Subcutaneous abdominal adipose tissue (tissue), 5 donors: ENCODE data around the gene FAM193A.
"Not testable (repeated sequence)": the region's sequence is repeated elsewhere in the genome, so short reads cannot be mapped to it uniquely, and the experiment has no call there.

Experiments used
- H3K27ac ChIP-seq: one replicate; pipeline ENCODE4 v1.7.0; 2013; ENCODE audit warnings: low read depth, mild to moderate bottlenecking, inconsistent platforms, low read length, moderate library complexity
- H3K27me3 ChIP-seq, 5 donors: one replicate each; pipeline ENCODE4 v1.7.0; 2013; ENCODE audit warnings: low read length in 5 of 5, inconsistent platforms in 1 of 5; ENCODE audit not compliant: control insufficient read depth in 5 of 5, insufficient read depth in 4 of 5
- H3K36me3 ChIP-seq, 5 donors: one replicate each; pipeline ENCODE4 v1.7.0; 2013; ENCODE audit warnings: low read length in 5 of 5; ENCODE audit not compliant: control insufficient read depth in 5 of 5, insufficient read depth in 5 of 5
- H3K4me1 ChIP-seq, 5 donors: one replicate each; pipeline ENCODE4 v1.7.0; 2013; ENCODE audit warnings: low read length in 5 of 5, mild to moderate bottlenecking in 3 of 5, moderate library complexity in 1 of 5; ENCODE audit not compliant: control insufficient read depth in 5 of 5, insufficient read depth in 5 of 5
- H3K4me3 ChIP-seq, 5 donors: one replicate each; pipeline ENCODE4 v1.7.0; 2013; ENCODE audit warnings: low read length in 5 of 5, low read depth in 1 of 5
- H3K9ac ChIP-seq, 5 donors: one replicate each; pipeline ENCODE4 v1.7.0; 2013; ENCODE audit warnings: low read length in 5 of 5, mild to moderate bottlenecking in 4 of 5, moderate library complexity in 3 of 5
- H3K9me3 ChIP-seq, 5 donors: one replicate each; pipeline ENCODE4 v1.7.0; 2013; ENCODE audit warnings: low read length in 5 of 5; ENCODE audit not compliant: control insufficient read depth in 5 of 5
- donor health status: healthy.
- donor health status: healthy.
- donor health status: healthy.
- donor health status: healthy.
- donor health status: healthy.

FAM193A gene

GRCh38 chr4:2600878-2601277 lies 64.4 kb downstream of the FAM193A start:
- Histone ChIP-seq H3K4me1 (peaks cover 0 to 27% (median 16%) of the 10 kb centered on the region in 5 donors), H3K36me3 (peaks cover 0 to 20% (median 15%) of the 10 kb centered on the region in 5 donors), H3K27me3 (no peaks in the 10 kb centered on the region), H3K9me3 (no peaks in the 10 kb centered on the region), H3K4me3 (no peak overlapping the region), H3K9ac (no peak overlapping the region), H3K27ac (no peak overlapping the region)

GRCh38 chr4:2604614-2605013 lies 68.2 kb downstream of the FAM193A start:
- Histone ChIP-seq H3K36me3 (peaks cover 0 to 8% (median 7%) of the 10 kb centered on the region in 5 donors), H3K27me3 (no peaks in the 10 kb centered on the region), H3K4me1 (peaks cover 0 to 6% (median under 1%) of the 10 kb centered on the region in 5 donors), H3K4me3 (no peak overlapping the region), H3K27ac (no peak overlapping the region), H3K9ac (no peak overlapping the region), H3K9me3 (no peaks in the 10 kb centered on the region)

- Histone ChIP-seq H3K27me3 (no peaks in the 10 kb centered on the region), H3K4me1 (peaks cover 0 to 6% (median 0%) of the 10 kb centered on the region in 5 donors), H3K27ac (no peak overlapping the region), H3K36me3 (no peaks in the 10 kb centered on the region), H3K9me3 (no peaks in the 10 kb centered on the region), H3K9ac (no peak overlapping the region), H3K4me3 (no peak overlapping the region)
Measured at GRCh38 chr4:2606960-2607506, 70.6 kb downstream of the FAM193A start.

- peaks cover 0 to 6% (median 0%) of the 10 kb centered on the region in 5 donors for H3K4me1 ChIP-seq
- no peak overlapping the region for H3K9ac ChIP-seq
- no peaks in the 10 kb centered on the region for H3K27me3 ChIP-seq
- H3K4me3 ChIP-seq = no peak overlapping the region
- no peaks in the 10 kb centered on the region for H3K9me3 ChIP-seq
- no peaks in the 10 kb centered on the region for H3K36me3 ChIP-seq
- H3K27ac ChIP-seq = no peak overlapping the region
Measured at GRCh38 chr4:2607822-2608221, 71.4 kb downstream of the FAM193A start.

GRCh38 chr4:2608291-2608690 lies 71.8 kb downstream of the FAM193A start:
- H3K9ac ChIP-seq = no peak overlapping the region

GRCh38 chr4:2615821-2616220 lies 79.4 kb downstream of the FAM193A start:
- no peak overlapping the region for H3K27ac ChIP-seq
- H3K27me3 ChIP-seq = no peaks in the 10 kb centered on the region
- no peak overlapping the region for H3K4me3 ChIP-seq
- no peaks in the 10 kb centered on the region for H3K4me1 ChIP-seq
- no peaks in the 10 kb centered on the region for H3K9me3 ChIP-seq
- H3K9ac ChIP-seq = no peak overlapping the region
- H3K36me3 ChIP-seq = no peaks in the 10 kb centered on the region

More at GRCh38 chr4:2608291-2608690, 71.8 kb downstream of the FAM193A start:
- no peak overlapping the region for H3K4me3 ChIP-seq
- H3K27me3 ChIP-seq = no peaks in the 10 kb centered on the region
- H3K4me1 ChIP-seq = peaks cover 0 to 6% (median 0%) of the 10 kb centered on the region in 5 donors
- H3K9me3 ChIP-seq = no peaks in the 10 kb centered on the region
- H3K36me3 ChIP-seq = no peaks in the 10 kb centered on the region
- no peak overlapping the region for H3K27ac ChIP-seq

- H3K9ac ChIP-seq = no peak overlapping the region
- H3K27me3 ChIP-seq = no peaks in the 10 kb centered on the region
- H3K4me1 ChIP-seq = no peaks in the 10 kb centered on the region
- H3K27ac ChIP-seq = no peak overlapping the region
- no peaks in the 10 kb centered on the region for H3K9me3 ChIP-seq
- peaks cover 0 to 2% (median 0%) of the 10 kb centered on the region in 5 donors for H3K36me3 ChIP-seq
- no peak overlapping the region for H3K4me3 ChIP-seq
Measured at GRCh38 chr4:2617955-2618354, 81.5 kb downstream of the FAM193A start.

- not testable (repeated sequence) for H3K27me3 ChIP-seq, H3K9me3 ChIP-seq, H3K9ac ChIP-seq, H3K27ac ChIP-seq, H3K4me1 ChIP-seq, H3K4me3 ChIP-seq, H3K36me3 ChIP-seq
Measured at GRCh38 chr4:2618729-2619128, 82.3 kb downstream of the FAM193A start.

- Histone ChIP-seq H3K9ac (no peak overlapping the region), H3K36me3 (peaks cover 0 to 2% (median 0%) of the 10 kb centered on the region in 5 donors), H3K4me1 (peaks cover 3 to 9% (median 8%) of the 10 kb centered on the region in 5 donors), H3K27me3 (no peaks in the 10 kb centered on the region), H3K9me3 (no peaks in the 10 kb centered on the region), H3K27ac (no peak overlapping the region), H3K4me3 (no peak overlapping the region)
Measured at GRCh38 chr4:2619459-2619858, 83.0 kb downstream of the FAM193A start.

- Histone ChIP-seq H3K27me3 (no peaks in the 10 kb centered on the region), H3K36me3 (peaks cover 0 to 13% (median 12%) of the 10 kb centered on the region in 5 donors), H3K27ac (no peak overlapping the region), H3K4me1 (peaks cover 3 to 15% (median 11%) of the 10 kb centered on the region in 5 donors), H3K4me3 (no peak overlapping the region), H3K9ac (no peak overlapping the region), H3K9me3 (no peaks in the 10 kb centered on the region)
Measured at GRCh38 chr4:2621419-2621818, 85.0 kb downstream of the FAM193A start.
